Psoas muscle (tissue), 8 donors: ENCODE data around the gene HOXB5. TPM values are rescaled to one million over a fixed set of nuclear protein-coding genes. Genes with fewer than 3 reads are reported as not detected.

Source experiments
- ATAC-seq, 4 donors: fragments of 200-7000 bp; cut with Tn5 transposase; one replicate each; pipeline ENCODE4 v1.9.1; 2020; ENCODE audit warnings: moderate library complexity in 3 of 4, mild to moderate bottlenecking in 2 of 4
- DNase-seq, 2 donors: peaks; one replicate each; pipeline ENCODE4 v3.0.0-alpha.2; 2020
- H3K27ac ChIP-seq: fragments of 200-600 bp; one replicate; pipeline ENCODE4 v1.8.0; 2022
- H3K27me3 ChIP-seq, 3 donors: fragments of 200-600 bp in 1 of 3; one replicate each; pipeline versions ENCODE4 v1.6.1 to v1.8.0; 2013 to 2022; ENCODE audit warnings: low read length in 2 of 3, mild to moderate bottlenecking in 2 of 3, moderate library complexity in 1 of 3; ENCODE audit not compliant: insufficient read depth in 3 of 3
- H3K36me3 ChIP-seq, 2 donors: fragments of 200-600 bp in 1 of 2; one replicate each; pipeline versions ENCODE4 v1.6.1 to v1.8.0; 2013 to 2022; ENCODE audit warnings: low read depth in 1 of 2, mild to moderate bottlenecking in 1 of 2, moderate library complexity in 1 of 2; ENCODE audit not compliant: insufficient read depth in 1 of 2
- H3K4me1 ChIP-seq: fragments of 200-600 bp; one replicate; pipeline ENCODE4 v1.8.0; 2022
- H3K4me3 ChIP-seq: fragments of 200-600 bp; one replicate; pipeline ENCODE4 v1.8.0; 2022; ENCODE audit warnings: mild to moderate bottlenecking
- H3K9me3 ChIP-seq: fragments of 200-600 bp; one replicate; pipeline ENCODE4 v1.8.0; 2022
- CTCF ChIP-seq: fragments of 200-600 bp; IDR thresholded peaks from one replicate; pipeline ENCODE4 v1.8.0; 2022; ENCODE audit warnings: antibody characterized with exemption
- WGBS, 3 donors: extraction: QIAGEN DNeasy Blood & Tissue Kit; methylation state at CpG; one replicate each; pipeline versions ENCODE4 v1.1.6 to v1.1.7; 2013; 5-methylcytosine and 5-hydroxymethylcytosine counted together
- intact Hi-C, 2 donors: fragments of 100-400 bp; cut with DNase I; formaldehyde crosslinking; loops; one replicate each; pipeline versions ENCODE4 v1.11.0 to v1.14.2; 2022
- polyA plus RNA-seq, 3 donors: library from polyadenylated mRNA; stranded (reverse); fragments of 200-250 nt; gene quantifications; one replicate each; pipeline ENCODE4 v1.2.3, GENCODE V29; 2013
- total RNA-seq, 4 donors: library from RNA; stranded (reverse); fragmentation: NEBNext Ultra II Directional in 2 of 4; extraction: Animal tissue kit (Norgen Biotek cat#: 25700) in 2 of 4; gene quantifications; one replicate each; pipeline versions ENCODE4 v1.2.1 to v1.2.4, GENCODE V29; 2021 to 2023
- donor health status: healthy with polysubstance abuse.
- donor health status: DM: no; HTN: no; CAD: no; lungs with moderate emphysema.
- donor health status: Bipolar disorder and iron deficiency.
- donor health status: healthy.
- donor health status: DM: yes; HTN: yes; CAD: no.
- donor health status: DM: no; HTN: no; CAD: no.
- donor health status: DM: no; HTN: no; CAD: no.
- donor health status: DM: yes; HTN: yes; CAD: no.

Gene HOXB5
- total and polyA plus RNA-seq, 7 donors: 0.03 to 0.71 (median 0.20) TPM; not detected in 1

GRCh38 chr17:48609033-48609432 lies 15.5 kb upstream of the HOXB5 start:
- ATAC-seq (no peak), DNase-seq (no peak)
- Histone ChIP-seq H3K36me3 (no peaks in the 10 kb centered on the region), H3K27me3 (peaks cover 0 to 100% (median 59%) of the 10 kb centered on the region in 3 donors), H3K9me3 (no peaks in the 10 kb centered on the region), H3K4me1 (peaks cover 13% of the 10 kb centered on the region), H3K27ac (no peak overlapping the region), H3K4me3 (no peak overlapping the region)
- intact Hi-C loops: no loop called here
- TF ChIP-seq CTCF: no peak

GRCh38 chr17:48608494-48608834 lies 14.9 kb upstream of the HOXB5 start:
- 97 to 100% (median 100%) methylated on average over 1 of the region's 1 CpG for WGBS, 3 donors
- TF ChIP-seq CTCF: no peak
- intact Hi-C loops: no loop called here
- peaks cover 0 to 100% (median 58%) of the 10 kb centered on the region in 3 donors for H3K27me3 ChIP-seq
- H3K9me3 ChIP-seq: no peaks in the 10 kb centered on the region
- DNase-seq: no peak
- no peak for ATAC-seq
- peaks cover 13% of the 10 kb centered on the region for H3K4me1 ChIP-seq
- no peak overlapping the region for H3K27ac ChIP-seq
- H3K4me3 ChIP-seq: no peak overlapping the region
- H3K36me3 ChIP-seq: no peaks in the 10 kb centered on the region

GRCh38 chr17:48606892-48607614 lies 13.5 kb upstream of the HOXB5 start:
- no peak overlapping the region for H3K27ac ChIP-seq
- ATAC-seq: no peak
- intact Hi-C loops: no loop called here
- TF ChIP-seq CTCF: no peak
- no peaks in the 10 kb centered on the region for H3K9me3 ChIP-seq
- no peak for DNase-seq
- H3K4me3 ChIP-seq: no peak overlapping the region
- peaks cover 13% of the 10 kb centered on the region for H3K4me1 ChIP-seq
- H3K36me3 ChIP-seq: no peaks in the 10 kb centered on the region
- peaks cover 0 to 100% (median 55%) of the 10 kb centered on the region in 3 donors for H3K27me3 ChIP-seq
- 71 to 81% (median 76%) methylated on average over 9 of the region's 9 CpGs for WGBS, 3 donors

- no peak overlapping the region for H3K27ac ChIP-seq
- intact Hi-C loops: no loop called here
- no peak overlapping the region for H3K4me3 ChIP-seq
- H3K4me1 ChIP-seq: peaks cover 13% of the 10 kb centered on the region
- H3K9me3 ChIP-seq: no peaks in the 10 kb centered on the region
- no peak for TF ChIP-seq CTCF
- ATAC-seq (no peak), DNase-seq (no peak)
- H3K27me3 ChIP-seq: peaks cover 0 to 100% (median 55%) of the 10 kb centered on the region in 3 donors
- no peaks in the 10 kb centered on the region for H3K36me3 ChIP-seq
- WGBS, 3 donors: 53 to 57% (median 53%) methylated on average over 41 of the region's 41 CpGs
Observed at GRCh38 chr17:48605991-48606891, 12.7 kb upstream of the HOXB5 start.
